NCI-H128 (cell line): ENCODE measurements around the gene RXFP3.

Experiments used
- DNase-seq: peaks from one replicate; lab custom pipeline; 2025; ENCODE audit not compliant: unreplicated experiment; lab: John Stamatoyannopoulos, UW

Gene RXFP3

DNA sequence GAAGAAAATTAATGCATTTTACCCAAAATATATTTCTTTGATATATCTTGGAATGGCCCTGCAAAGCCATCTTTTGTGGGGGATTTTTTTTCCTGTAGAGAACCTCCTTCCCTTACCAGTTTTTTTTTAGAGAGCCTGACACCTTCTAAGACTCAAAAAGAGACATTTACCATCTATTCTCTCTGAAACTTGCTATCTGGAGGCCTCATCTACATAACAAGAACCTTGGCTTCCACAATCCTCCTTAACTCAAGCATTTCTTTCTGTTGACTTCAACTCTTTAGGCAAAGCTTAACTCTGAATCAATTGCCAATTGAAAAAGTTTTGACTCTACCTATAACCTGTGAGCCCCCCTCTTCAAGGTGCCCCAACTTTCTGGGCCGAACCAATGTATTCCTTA is 42.1 kb downstream of the RXFP3 start:
- DNase-seq: no peak

GRCh38 chr5:33980030-33980429 is 43.8 kb downstream of the RXFP3 start:
- no peak for DNase-seq

- DNase-seq: no peak
Observed at GRCh38 chr5:33981408-33982162, 45.4 kb downstream of the RXFP3 start.

DNA sequence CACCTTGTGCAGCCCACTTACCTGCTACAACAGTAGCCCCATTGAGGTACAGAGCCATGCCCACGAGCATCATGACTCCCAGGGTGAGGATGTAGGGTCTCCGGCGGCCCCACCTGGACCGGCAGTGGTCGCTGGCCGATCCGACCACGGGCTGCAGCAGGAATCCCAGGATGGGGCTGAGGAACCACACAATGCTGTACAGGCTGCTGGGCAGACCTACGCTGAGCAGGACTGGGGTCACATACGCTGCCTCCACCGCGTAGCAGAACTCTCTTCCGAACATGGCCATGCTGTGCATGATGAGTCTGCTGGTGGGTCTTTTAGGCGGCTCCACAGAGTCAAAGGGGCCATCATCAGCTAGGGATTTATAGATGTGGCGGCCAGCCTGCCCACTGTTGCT is 48.0 kb downstream of the RXFP3 start:
- DNase-seq: no peak

- DNase-seq: no peak
Observed at GRCh38 chr5:33984671-33985124, 48.5 kb downstream of the RXFP3 start, which contains the start of gene SLC45A2. Gene SLC45A2 (minus strand): TSS chr5:33984693. CDS start chr5:33984583, 110 bp downstream.

DNA sequence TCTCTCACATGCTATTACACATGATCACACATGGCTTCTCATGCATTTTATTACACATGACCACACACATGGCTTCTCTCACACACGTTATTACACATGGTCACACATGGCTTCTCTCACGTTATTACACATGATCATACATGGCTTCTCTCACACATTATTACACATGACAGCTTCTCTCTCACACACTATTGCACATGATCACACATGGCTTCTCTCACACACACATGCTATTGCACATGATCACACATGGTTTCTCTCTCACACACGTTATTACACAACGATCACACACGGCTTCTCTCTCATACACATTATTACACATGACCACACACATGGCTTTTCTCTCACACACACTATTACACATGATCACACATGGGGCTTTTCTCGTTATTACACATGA is 49.3 kb downstream of the RXFP3 start:
- no peak for DNase-seq
